OCI-LY3 (cell line): Measurements from ENCODE around the gene C12orf60.

Experiments
- H2AFZ ChIP-seq: fragments of 200-600, 300-600 bp; shearing (Covaris generic); 2 replicates; pipeline ENCODE4 v1.6.0; 2014; ENCODE audit warnings: antibody characterized with exemption, low read depth, low read length
- H3K27ac ChIP-seq: fragments of 200-600, 300-600 bp; sonication (generic); 2 replicates; pipeline ENCODE4 v1.5.1; 2014; ENCODE audit warnings: mild to moderate bottlenecking, low read length, moderate library complexity, mixed read lengths
- H3K27me3 ChIP-seq: fragments of 200-600, 300-600 bp; sonication (generic); 2 replicates; pipeline ENCODE4 v1.6.1; 2014; ENCODE audit warnings: low read depth, low read length, mixed read lengths
- H3K36me3 ChIP-seq: fragments of 200-600, 300-600 bp; sonication (generic); replicated peaks from 2 replicates; pipeline ENCODE3; 2014; ENCODE audit warnings: low read depth, low read length, mixed read lengths
- H3K4me1 ChIP-seq: fragments of 300-600, 200-600 bp; sonication (generic); 2 replicates; pipeline ENCODE4 v1.6.1; 2014; ENCODE audit warnings: low read length, mixed read lengths
- H3K4me2 ChIP-seq: fragments of 200-600, 300-600 bp; sonication (generic); 2 replicates; pipeline ENCODE4 v1.6.1; 2014; ENCODE audit warnings: low read length, mixed read lengths
- H3K4me3 ChIP-seq: fragments of 300-600, 200-600 bp; sonication (generic); 2 replicates; pipeline ENCODE4 v1.5.1; 2014; ENCODE audit warnings: antibody characterized with exemption, mild to moderate bottlenecking, low read length, moderate library complexity
- H3K79me2 ChIP-seq: fragments of 300-600, 200-600 bp; shearing (Covaris generic); 2 replicates; pipeline ENCODE4 v1.6.1; 2014; ENCODE audit warnings: mild to moderate bottlenecking, low read length, mixed read lengths
- H3K9ac ChIP-seq: fragments of 300-600, 200-600 bp; shearing (Covaris generic); 2 replicates; pipeline ENCODE4 v1.6.0; 2014; ENCODE audit warnings: mild to moderate bottlenecking, low read length, moderate library complexity
- H3K9me3 ChIP-seq: fragments of 200-600, 300-600 bp; shearing (Covaris generic); 2 replicates; pipeline ENCODE4 v1.6.1; 2014; ENCODE audit warnings: low read length, mixed read lengths; ENCODE audit not compliant: insufficient read depth
- H4K20me1 ChIP-seq: fragments of 200-600, 300-600 bp; sonication (generic); 2 replicates; pipeline ENCODE4 v1.6.1; 2016; ENCODE audit warnings: low read length, mixed read lengths; ENCODE audit not compliant: insufficient read depth
- CTCF ChIP-seq: fragments of 200-600, 300-600 bp; sonication (generic); IDR thresholded peaks from 2 replicates; pipeline ENCODE4 v1.5.1; 2014; ENCODE audit warnings: antibody characterized with exemption, low read length, low read depth
- EZH2phosphoT487 ChIP-seq: fragments of 200-600 bp; shearing (Covaris generic); IDR thresholded peaks from 2 replicates; pipeline ENCODE4 v1.6.1; 2018; ENCODE audit warnings: antibody characterized with exemption, mixed run types, low read depth

C12orf60 gene

GRCh38 chr12:14842315-14842714 is 38.8 kb downstream of the C12orf60 start:
- Histone ChIP-seq H3K79me2 (no peaks in the 10 kb centered on the region), H3K4me1 (no peaks in the 10 kb centered on the region; the same call in 1 of the 2 replicates), H3K4me3 (no peak overlapping the region), H2AFZ (no peak overlapping the region), H3K27ac (no peak overlapping the region), H3K4me2 (no peak overlapping the region), H3K27me3 (no peaks in the 10 kb centered on the region), H3K9me3 (no peaks in the 10 kb centered on the region), H3K36me3 (no peaks in the 10 kb centered on the region), H3K9ac (no peak overlapping the region), H4K20me1 (no peaks in the 10 kb centered on the region)
- TF ChIP-seq CTCF (no peak), EZH2phosphoT487 (no peak)

GRCh38 chr12:14843425-14843887 is 40.0 kb downstream of the C12orf60 start, which contains the start of gene ART4:
TSS of gene ART4 (minus strand) at chr12:14843526. CDS start at chr12:14843113, 413 bp downstream.
- no peak within 1 kb of the TSS for H3K4me2 ChIP-seq
- H3K79me2 ChIP-seq: no peaks in the 10 kb centered on the region
- no peaks in the 10 kb centered on the region for H4K20me1 ChIP-seq
- no peak for TF ChIP-seq CTCF
- TF ChIP-seq EZH2phosphoT487: no peak
- H3K27me3 ChIP-seq: no peaks in the 10 kb centered on the region
- H3K9ac ChIP-seq: no peak within 1 kb of the TSS
- no peaks in the 10 kb centered on the region for H3K9me3 ChIP-seq
- no peaks in the 10 kb centered on the region; the same call in 1 of the 2 replicates for H3K4me1 ChIP-seq
- H3K36me3 ChIP-seq: no peaks in the 10 kb centered on the region
- H3K4me3 ChIP-seq: no peak within 1 kb of the TSS
- no peak within 1 kb of the TSS for H3K27ac ChIP-seq
- no peak within 1 kb of the TSS for H2AFZ ChIP-seq

- Histone ChIP-seq H3K4me2 (no peak overlapping the region), H2AFZ (no peak overlapping the region), H3K4me1 (no peaks in the 10 kb centered on the region; the same call in 1 of the 2 replicates), H3K36me3 (no peaks in the 10 kb centered on the region), H4K20me1 (no peaks in the 10 kb centered on the region), H3K9ac (no peak overlapping the region), H3K9me3 (no peaks in the 10 kb centered on the region), H3K79me2 (no peaks in the 10 kb centered on the region), H3K4me3 (no peak overlapping the region), H3K27me3 (no peaks in the 10 kb centered on the region), H3K27ac (no peak overlapping the region)
- TF ChIP-seq EZH2phosphoT487 (no peak), CTCF (no peak)
Observed at GRCh38 chr12:14844401-14844800, 40.9 kb downstream of the C12orf60 start.

- H4K20me1 ChIP-seq: no peaks in the 10 kb centered on the region
- H3K9ac ChIP-seq: no peak overlapping the region
- peaks cover 5% of the 10 kb centered on the region for H3K4me1 ChIP-seq
- H2AFZ ChIP-seq: peak overlapping the region; percentile 49; the same call in 1 of the 2 replicates
- H3K79me2 ChIP-seq: no peaks in the 10 kb centered on the region
- no peak overlapping the region for H3K4me3 ChIP-seq
- no peaks in the 10 kb centered on the region for H3K27me3 ChIP-seq
- TF ChIP-seq CTCF: peak; percentile 79
- TF ChIP-seq EZH2phosphoT487: no peak
- no peak overlapping the region for H3K27ac ChIP-seq
- no peak overlapping the region; the same call in 1 of the 2 replicates for H3K4me2 ChIP-seq
- no peaks in the 10 kb centered on the region for H3K36me3 ChIP-seq
- no peaks in the 10 kb centered on the region for H3K9me3 ChIP-seq
Observed at GRCh38 chr12:14845350-14845750, 41.9 kb downstream of the C12orf60 start.
